Measurements from ENCODE around the gene HYAL1.
"Not testable (repeated sequence)": the region's sequence is repeated elsewhere in the genome, so short reads cannot be mapped to it uniquely, and the experiment has no call there.

Gene HYAL1

GRCh38 chr3:50293079-50293801 is 10.1 kb downstream of the HYAL1 start:
- no peak for DNase-seq

DNA sequence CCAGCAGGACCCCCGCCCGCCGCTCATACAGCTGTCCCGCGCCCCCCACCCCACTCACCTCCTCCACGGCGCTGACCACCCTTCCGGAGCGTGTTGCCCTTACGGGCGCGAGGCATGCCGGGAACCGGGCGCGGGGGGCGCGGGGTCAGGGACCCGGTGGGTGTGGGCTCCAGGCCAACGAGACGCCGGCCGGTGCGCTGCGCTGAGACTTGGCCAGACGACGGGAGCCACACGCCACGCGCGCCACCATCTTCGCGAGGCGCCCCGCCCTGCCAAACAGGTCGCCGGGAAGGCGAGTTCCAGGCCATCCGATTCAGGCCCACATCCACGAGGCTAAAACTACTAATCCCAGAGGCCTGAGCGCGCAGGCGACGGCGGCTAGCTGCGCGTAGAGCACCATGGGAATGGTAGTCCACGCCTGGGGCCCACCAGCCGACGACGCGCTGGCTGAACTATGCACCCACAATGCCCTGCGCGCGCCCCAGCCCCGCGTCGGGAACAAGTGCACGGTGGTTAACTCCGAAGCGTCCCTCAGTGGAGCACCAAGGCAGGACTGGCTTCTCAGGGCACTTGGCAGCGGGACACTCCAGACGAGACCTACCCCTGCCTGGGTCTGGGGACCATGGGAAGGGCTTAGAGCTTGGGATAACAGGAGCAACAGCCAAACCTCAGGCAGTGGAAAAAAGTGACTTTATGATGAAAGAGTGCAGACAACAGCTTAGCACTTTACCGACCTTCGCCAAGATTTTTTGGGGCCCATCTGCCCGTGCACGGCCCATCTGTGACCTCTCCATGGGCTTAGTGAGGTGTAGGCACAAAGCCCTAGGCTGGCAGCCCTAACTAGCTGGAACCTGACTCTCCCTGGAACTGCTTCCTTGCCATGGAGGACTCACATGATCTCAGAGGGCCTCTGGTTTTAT is 11.0 kb downstream of the HYAL1 start, which contains the start of gene IFRD2:
TSS of gene IFRD2 (minus strand) at position 271 of the 920 bp plus-strand sequence. CDS start at position 116, 155 bp downstream.
- peak; percentile 94 to 96 for DNase-seq

GRCh38 chr3:50290161-50290641 is 13.2 kb downstream of the HYAL1 start:
- no peak for DNase-seq

DNA sequence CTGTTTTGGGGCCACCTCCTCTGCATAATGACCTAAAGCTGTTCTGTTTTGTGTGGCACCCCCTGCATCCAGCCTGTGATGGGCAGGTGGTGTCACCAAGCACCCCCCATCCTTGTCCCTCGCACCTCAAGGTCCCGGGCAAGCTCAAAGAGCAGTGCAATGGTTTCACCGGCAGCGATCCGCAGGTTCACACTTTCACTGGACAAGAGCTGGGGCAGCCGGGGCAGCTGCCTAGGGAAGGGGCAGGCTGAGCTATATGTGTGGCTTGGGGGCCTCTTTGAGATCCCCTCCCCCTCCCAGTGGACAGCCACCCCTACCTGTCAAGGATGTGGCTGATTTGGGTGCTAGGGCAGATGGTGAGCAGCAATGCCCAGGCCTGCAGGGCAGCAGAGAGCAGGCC is 14.2 kb downstream of the HYAL1 start:
- DNase-seq: no peak

DNA sequence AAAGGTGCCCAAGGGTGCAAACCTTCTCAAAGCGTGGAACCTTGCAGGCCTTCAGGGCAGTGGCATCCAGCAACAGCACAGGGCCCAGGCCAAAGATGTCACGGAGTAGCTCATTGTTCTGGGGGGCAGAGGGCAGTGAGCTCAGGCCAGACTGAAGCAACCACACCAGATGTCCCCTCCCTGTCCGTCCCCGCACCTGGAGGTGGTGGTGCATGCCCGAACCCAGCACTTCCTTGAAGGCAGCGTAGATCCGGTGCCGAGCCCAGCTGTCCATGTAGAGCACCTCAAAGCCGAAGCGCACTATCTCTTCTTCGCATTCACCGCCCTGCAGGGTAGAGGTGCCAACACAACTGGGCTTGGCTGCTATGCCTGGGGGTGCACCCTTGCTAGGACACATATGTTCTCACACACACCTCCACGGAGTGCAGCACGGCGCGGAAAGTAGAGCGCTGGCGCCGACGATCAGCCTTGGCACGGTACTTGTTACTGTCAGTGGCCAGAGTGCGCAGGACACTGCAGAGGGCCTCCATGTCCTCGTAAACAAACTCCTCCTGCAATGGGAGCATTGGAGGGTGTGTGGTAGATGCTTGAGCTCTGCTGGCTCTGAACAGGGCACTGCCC is 14.9 kb downstream of the HYAL1 start:
- no peak for DNase-seq

DNA sequence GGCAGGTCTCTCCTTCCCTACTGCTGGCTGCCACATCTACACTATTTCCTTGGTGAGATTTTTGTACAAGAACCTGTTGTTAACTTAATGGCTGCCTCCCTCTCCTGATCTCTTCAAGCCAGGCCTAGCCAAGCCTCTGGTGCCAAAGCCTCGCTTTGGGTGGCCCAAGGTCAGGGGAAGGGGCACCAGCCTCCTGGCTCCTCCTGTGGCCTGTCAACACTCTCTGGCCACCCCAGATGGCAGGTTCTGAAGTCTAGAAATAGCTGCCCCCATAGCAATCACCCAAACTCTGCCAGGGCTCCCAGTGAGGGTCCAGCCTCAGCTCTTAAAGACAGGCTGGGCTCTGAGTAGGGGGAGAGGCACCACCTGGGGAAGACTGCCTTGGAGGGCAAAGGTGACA is 16.1 kb downstream of the HYAL1 start:
- no peak for DNase-seq

DNA sequence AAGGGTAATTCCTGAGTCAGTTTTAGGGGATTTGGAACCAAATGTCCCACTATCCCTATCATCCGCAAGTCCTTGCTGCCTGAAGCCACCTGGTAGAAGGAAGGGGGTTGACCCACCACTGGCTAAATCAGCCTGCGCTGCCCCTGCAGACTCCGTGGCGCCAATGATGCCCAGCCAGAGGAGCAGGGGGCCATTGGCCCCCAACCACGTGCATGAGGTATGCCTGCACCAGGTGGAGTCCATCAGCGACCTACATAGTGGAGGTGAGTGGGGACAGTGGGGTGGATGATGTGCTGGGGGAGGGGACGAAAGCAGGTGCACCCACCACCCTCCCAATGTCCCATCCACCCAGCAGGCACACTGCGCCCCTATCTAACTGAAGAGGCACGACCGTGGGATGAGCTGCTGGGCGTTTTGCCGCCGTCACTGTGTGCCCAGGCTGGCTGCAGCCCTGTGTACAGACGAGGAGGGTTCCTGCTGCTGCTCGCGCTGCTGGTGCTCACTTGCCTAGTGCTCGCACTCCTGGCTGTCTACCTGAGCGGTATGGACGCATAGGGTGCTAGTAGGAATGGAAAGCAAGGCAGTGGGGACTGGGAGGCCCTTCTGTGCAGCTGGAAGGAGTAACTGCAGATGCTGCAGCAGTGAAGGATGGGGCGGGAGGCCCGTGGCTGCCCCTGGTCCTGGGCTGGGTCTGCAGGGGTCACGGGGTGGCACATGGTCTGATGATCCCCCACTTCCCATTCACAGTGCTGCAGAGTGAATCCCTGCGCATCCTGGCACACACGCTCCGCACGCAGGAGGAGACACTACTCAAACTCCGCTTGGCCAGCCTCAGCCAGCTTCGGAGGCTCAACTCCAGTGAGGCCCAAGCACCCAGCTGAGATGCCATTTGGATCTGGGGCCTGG is 16.8 kb downstream of the HYAL1 start:
- no peak for DNase-seq

DNA sequence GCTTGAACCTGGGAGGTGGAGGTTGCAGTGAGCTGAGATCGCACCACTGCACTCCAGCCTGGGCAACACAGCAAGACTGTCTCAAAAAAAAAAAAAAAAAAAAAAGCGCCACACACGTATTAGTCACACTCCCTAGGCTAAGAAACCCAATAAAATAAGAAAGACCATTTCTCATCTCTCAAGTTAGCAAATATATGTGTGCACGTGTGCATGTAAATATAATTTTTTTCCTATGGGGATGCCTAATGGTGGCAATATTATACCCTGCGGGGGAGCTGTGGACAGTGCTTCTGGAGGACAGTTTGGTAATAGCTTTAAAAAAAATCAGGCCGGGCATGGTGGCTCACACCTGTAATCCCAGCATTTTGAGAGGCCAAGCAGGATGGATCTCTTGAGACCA is 19.3 kb downstream of the HYAL1 start:
- not testable (repeated sequence) for DNase-seq

- DNase-seq: no peak
These were observed 23.9 kb downstream of the HYAL1 start for GRCh38 chr3:50279255-50280016.

- DNase-seq: no peak
These were observed 24.5 kb downstream of the HYAL1 start, which contains the start of gene LSMEM2 for GRCh38 chr3:50278880-50279224. Gene LSMEM2, plus strand, starts transcription at chr3:50279087. Its CDS starts 27 bp downstream, at chr3:50279114.

DNA sequence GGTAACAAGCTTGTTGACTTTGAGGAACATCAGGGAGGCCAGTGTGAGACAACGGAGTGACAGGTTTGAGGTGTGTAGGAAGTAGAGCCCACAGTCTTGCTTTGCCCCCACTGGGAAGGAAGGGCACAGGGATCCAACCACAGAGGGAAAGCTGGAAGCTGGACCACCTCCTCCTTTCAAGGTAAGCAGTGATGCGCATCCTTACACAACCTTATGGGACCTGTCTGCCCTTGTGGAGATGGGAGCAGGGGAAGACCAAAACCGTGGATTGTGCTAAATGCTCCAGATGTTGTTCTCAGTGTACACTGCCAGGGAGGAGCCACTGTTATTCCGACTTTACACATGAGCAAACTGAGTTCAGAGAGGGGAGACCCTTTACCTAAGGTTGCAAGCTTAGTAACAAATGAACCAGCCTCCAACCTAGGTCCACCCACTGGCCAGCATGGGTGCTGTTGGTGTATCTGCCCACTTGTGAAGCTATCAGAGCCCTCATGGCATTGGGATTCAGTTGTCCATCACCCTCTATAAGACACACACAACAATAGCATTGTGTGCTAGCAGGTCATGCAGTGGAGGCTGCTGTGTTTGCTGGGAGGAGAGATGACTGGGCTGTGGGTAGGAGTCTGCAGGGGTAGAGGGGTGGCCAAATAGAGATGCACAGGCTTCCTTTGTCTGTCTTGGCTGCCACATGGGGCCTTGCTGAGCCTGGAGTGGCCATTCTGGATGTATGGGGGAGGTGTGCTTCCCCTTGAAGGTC is 25.1 kb downstream of the HYAL1 start:
- no peak for DNase-seq

DNA sequence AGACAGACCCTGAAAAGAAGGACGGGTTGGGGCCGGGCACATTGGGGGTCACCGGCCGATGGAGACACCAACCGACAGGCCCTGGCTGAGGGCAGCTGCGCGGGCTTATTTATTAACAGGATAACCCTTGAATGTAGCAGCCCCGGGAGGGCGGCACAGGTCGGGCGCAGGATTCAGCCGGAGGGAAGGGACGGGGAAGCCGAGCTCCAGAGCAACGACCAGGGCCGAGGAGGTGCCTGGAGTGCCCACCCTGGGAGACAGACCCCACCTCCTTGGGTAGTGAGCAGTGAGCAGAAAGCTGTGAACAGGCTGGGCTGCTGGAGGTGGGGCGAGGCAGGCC is 26.6 kb downstream of the HYAL1 start:
- no peak for DNase-seq

DNA sequence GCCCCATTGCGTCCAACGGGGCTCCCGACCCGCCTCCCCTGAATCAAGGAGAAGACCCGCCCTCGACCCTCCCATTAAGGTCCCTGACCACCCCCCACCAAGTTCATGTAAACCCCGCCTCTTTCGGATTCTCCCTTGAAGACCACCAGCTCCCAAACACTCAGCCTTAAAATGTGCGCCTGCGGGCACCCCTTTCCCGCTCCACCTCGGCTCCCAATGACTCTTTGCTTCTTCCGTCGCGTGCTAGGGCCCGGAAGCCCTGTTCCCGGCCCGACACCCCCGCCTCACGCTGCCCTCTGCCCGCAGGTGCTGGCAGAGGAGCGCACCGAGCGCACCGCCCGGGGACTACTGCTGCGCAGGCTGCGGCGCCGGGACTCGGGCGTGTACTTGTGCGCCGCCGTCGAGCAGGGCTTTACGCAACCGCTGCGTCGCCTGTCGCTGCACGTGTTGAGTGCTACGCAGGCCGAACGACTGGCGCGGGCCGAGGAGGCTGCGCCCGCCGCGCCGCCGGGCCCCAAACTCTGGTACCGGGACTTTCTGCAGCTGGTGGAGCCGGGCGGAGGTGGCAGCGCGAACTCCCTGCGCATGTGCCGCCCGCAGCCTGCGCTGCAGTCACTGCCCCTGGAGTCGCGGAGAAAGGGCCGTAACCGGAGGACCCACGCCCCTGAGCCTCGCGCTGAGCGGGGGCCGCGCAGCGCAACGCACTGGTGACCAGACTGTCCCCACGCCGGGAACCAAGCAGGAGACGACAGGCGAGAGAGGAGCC is 27.2 kb downstream of the HYAL1 start:
- DNase-seq: peak in 1 of 2 experiments; percentile 37

- no peak for DNase-seq
These were observed 28.0 kb downstream of the HYAL1 start for GRCh38 chr3:50275141-50275995.

DNA sequence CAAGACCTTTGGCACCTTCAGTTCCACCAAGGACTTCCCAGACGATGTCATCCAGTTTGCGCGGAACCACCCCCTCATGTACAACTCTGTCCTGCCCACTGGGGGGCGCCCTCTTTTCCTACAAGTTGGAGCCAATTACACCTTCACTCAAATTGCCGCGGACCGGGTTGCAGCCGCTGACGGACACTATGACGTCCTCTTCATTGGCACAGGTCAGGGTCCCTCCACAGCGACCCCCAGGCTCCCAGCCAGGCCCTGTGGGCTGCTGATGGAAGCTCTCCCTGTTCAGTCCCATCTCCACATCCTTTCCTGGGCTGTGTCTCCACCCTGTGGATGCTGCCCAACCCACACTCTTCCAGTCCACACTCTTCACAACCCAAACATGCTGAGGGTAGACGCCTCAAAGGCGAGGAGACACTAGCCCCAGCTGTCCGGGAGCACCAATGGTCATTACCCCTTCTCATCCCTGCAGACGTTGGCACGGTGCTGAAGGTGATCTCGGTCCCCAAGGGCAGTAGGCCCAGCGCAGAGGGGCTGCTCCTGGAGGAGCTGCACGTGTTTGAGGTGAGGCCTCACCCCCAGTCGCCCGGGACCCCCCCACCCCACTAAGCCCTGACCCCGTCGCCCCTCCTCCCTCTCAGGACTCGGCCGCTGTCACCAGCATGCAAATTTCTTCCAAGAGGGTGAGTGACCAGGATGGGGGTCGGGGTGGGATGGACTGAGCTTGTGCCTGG is 28.8 kb downstream of the HYAL1 start:
- DNase-seq: peak; percentile 83 to 88

DNA sequence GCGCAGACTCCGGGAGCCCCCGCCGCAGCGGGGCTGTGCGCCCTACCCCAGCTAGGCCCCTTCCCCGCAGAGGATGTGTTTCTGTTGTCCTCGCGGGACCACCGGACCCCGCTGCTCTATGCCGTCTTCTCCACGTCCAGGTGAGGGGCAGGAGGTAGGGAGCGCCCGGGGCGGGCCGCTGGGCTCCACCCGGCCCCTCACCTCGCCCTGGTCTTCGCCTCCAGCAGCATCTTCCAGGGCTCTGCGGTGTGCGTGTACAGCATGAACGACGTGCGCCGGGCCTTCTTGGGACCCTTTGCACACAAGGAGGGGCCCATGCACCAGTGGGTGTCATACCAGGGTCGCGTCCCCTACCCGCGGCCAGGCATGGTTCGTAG is 29.7 kb downstream of the HYAL1 start:
- no peak for DNase-seq

GRCh38 chr3:50272911-50273688 is 30.3 kb downstream of the HYAL1 start:
- peak; percentile 96 for DNase-seq
